Transverse colon (tissue), 4 donors: ENCODE data around the gene DUSP2.

Experiments
- CTCF ChIP-seq, 5 experiments: fragments of 200-600 bp in 3 of 5; fragments of 450-650 bp in 2 of 5; sonication (generic) in 3 of 5; IDR thresholded peaks; 1 replicate in 2 of 5; 2 replicates in 3 of 5; pipeline ENCODE4 v1.5.1; 2016 to 2017; ENCODE audit warnings: antibody characterized with exemption in 5 of 5, inconsistent platforms in 3 of 5, mild to moderate bottlenecking in 2 of 5, moderate library complexity in 1 of 5
- EP300 ChIP-seq: sonication (generic); formaldehyde crosslinking; IDR thresholded peaks from one replicate; pipeline ENCODE4 v1.6.1; 2017; ENCODE audit warnings: antibody characterized with exemption, low read depth
- POLR2A ChIP-seq: fragments of 450-650 bp; IDR thresholded peaks from one replicate; pipeline ENCODE4 v1.6.1; 2016; ENCODE audit warnings: antibody characterized with exemption, mild to moderate bottlenecking, moderate library complexity
- POLR2AphosphoS5 ChIP-seq, 3 donors: sonication (generic); formaldehyde crosslinking; IDR thresholded peaks; one replicate each; pipeline ENCODE4 v1.6.1; 2016; ENCODE audit warnings: antibody characterized with exemption in 3 of 3

DNA sequence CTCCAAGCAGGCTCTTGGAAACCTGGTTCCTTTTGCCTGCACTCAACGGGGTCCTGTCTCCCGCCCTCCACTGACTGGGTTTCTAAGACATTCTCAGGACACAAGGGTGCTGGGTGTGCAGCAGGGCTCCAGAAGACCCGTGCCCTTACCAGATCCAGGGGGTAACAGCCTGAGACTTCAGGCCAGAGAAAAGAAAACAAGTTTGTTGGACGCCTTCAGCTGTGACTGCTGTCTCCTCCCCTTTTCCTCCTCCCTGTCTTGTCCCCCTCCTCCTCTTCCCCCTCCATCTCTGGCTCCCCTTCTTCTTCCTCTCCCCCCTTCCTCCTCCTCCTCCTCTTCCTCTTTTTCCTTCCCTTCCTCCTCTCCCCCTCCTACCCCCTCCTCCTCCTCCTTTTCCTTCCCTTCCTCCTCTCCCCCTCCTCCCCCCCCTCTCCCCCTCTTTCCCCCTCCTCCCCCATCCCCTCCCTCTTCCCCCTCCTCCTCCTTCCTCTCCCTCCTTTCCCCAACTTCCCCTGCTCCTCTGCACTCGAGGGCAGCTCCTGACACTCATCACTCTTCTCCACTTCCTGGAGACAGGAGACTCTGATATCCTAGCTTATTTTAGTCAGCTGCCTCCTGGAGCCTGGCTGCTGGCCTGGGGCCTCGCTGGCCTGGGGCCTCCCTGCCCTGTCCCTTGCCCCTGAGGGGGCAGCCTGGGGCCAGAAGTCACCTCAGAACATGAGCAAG, 41.3 kb downstream of the DUSP2 start:
- no peak for TF ChIP-seq CTCF (IDR thresholded peaks at IDR 0.05)
- TF ChIP-seq POLR2AphosphoS5 (IDR thresholded peaks at IDR 0.05): no peak
- no peak for TF ChIP-seq EP300
- TF ChIP-seq POLR2A: no peak
